Liver (tissue), 3 donors: ENCODE results near the gene NXN.

Experiments used
- EGR1 ChIP-seq, 2 donors: IDR thresholded peaks; 2 replicates each; pipeline ENCODE4 v1.6.1; 2016 to 2018; ENCODE audit warnings: antibody characterized with exemption in 2 of 2, low read depth in 2 of 2
- FOXA2 ChIP-seq: IDR thresholded peaks from 2 replicates; pipeline ENCODE4 v1.6.1; 2016; ENCODE audit warnings: antibody characterized with exemption
- GABPA ChIP-seq, 2 donors: IDR thresholded peaks in 1 of 2; conservative IDR thresholded peaks in 1 of 2; 2 replicates each; pipeline ENCODE4 v1.6.1; 2016; ENCODE audit warnings: antibody characterized with exemption in 2 of 2, mild to moderate bottlenecking in 1 of 2, moderate library complexity in 1 of 2
- JUND ChIP-seq, 2 donors: IDR thresholded peaks; 2 replicates each; pipeline ENCODE4 v1.6.1; 2016; ENCODE audit warnings: antibody characterized with exemption in 2 of 2
- NR2F2 ChIP-seq: IDR thresholded peaks from 2 replicates; pipeline ENCODE4 v1.6.1; 2016; ENCODE audit warnings: antibody characterized with exemption
- RAD21 ChIP-seq, 2 donors: IDR thresholded peaks; 2 replicates each; pipeline ENCODE4 v1.6.1; 2016; ENCODE audit warnings: antibody characterized with exemption in 2 of 2, mild to moderate bottlenecking in 2 of 2
- SP1 ChIP-seq: IDR thresholded peaks from 2 replicates; pipeline ENCODE4 v1.6.1; 2018; ENCODE audit warnings: antibody characterized with exemption, mild to moderate bottlenecking
- TAF1 ChIP-seq: conservative IDR thresholded peaks from 2 replicates; pipeline ENCODE4 v1.6.1; 2016; ENCODE audit warnings: antibody characterized with exemption, mild to moderate bottlenecking
- YY1 ChIP-seq: IDR thresholded peaks from 2 replicates; pipeline ENCODE4 v1.6.1; 2016; ENCODE audit warnings: antibody characterized with exemption, mild to moderate bottlenecking
- TF ChIP-seq, protein P1 (sequence below): fragments of 150-350 bp; IDR thresholded peaks from 2 replicates; pipeline ENCODE4 v1.5.1; 2017; ENCODE audit warnings: improper control_type of control experiment, low read depth, low read length; ENCODE audit not compliant: missing input control
- TF ChIP-seq, protein P2 (sequence below): IDR thresholded peaks from 2 replicates; pipeline ENCODE4 v1.6.1; 2016; ENCODE audit warnings: antibody characterized with exemption
- TF ChIP-seq, protein P3 (sequence below): IDR thresholded peaks from 2 replicates; pipeline ENCODE4 v1.6.1; 2016; ENCODE audit warnings: antibody characterized with exemption
- TF ChIP-seq, protein P4 (sequence below): IDR thresholded peaks from 2 replicates; pipeline ENCODE4 v1.6.1; 2016; ENCODE audit warnings: antibody characterized with exemption, mild to moderate bottlenecking
- donor health status: healthy.
- donor health status: healthy.

DNA sequence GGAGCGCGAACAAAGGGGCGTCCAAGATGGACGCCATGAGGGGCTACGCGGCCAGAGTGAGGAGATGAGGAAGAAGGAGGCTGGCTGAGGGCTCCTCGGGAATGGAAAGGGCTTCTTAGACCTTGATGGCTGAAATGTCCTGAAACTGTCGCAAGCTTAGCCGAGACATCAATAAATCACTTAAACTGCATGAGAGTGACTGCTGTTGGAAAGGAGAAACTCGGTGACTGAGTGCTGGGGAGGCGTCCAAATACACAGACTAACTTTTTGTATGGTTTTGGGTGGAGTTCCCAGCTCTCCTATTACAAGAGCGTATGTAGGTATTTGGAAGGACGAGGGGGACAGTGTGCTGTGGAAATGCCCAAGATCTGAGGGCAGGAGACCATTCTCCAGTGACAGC lies 226.2 kb downstream of the NXN start:
- TF ChIP-seq, protein P1, sequence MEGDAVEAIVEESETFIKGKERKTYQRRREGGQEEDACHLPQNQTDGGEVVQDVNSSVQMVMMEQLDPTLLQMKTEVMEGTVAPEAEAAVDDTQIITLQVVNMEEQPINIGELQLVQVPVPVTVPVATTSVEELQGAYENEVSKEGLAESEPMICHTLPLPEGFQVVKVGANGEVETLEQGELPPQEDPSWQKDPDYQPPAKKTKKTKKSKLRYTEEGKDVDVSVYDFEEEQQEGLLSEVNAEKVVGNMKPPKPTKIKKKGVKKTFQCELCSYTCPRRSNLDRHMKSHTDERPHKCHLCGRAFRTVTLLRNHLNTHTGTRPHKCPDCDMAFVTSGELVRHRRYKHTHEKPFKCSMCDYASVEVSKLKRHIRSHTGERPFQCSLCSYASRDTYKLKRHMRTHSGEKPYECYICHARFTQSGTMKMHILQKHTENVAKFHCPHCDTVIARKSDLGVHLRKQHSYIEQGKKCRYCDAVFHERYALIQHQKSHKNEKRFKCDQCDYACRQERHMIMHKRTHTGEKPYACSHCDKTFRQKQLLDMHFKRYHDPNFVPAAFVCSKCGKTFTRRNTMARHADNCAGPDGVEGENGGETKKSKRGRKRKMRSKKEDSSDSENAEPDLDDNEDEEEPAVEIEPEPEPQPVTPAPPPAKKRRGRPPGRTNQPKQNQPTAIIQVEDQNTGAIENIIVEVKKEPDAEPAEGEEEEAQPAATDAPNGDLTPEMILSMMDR = no peak
- TF ChIP-seq GABPA (IDR thresholded peaks at IDR 0.05 in 1 of 2, conservative IDR thresholded peaks at IDR 0.05 in 1 of 2) (no peak), SP1 (no peak), RAD21 (IDR thresholded peaks at IDR 0.05) (no peak), YY1 (peak; percentile 3), EGR1 (IDR thresholded peaks at IDR 0.05; ENCODE audit: low read depth in 2 of 2) (no peak), JUND (IDR thresholded peaks at IDR 0.05) (no peak), NR2F2 (no peak), FOXA2 (no peak), TAF1 (no peak)
- TF ChIP-seq, protein P2, sequence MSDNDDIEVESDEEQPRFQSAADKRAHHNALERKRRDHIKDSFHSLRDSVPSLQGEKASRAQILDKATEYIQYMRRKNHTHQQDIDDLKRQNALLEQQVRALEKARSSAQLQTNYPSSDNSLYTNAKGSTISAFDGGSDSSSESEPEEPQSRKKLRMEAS = no peak
- TF ChIP-seq, protein P3, sequence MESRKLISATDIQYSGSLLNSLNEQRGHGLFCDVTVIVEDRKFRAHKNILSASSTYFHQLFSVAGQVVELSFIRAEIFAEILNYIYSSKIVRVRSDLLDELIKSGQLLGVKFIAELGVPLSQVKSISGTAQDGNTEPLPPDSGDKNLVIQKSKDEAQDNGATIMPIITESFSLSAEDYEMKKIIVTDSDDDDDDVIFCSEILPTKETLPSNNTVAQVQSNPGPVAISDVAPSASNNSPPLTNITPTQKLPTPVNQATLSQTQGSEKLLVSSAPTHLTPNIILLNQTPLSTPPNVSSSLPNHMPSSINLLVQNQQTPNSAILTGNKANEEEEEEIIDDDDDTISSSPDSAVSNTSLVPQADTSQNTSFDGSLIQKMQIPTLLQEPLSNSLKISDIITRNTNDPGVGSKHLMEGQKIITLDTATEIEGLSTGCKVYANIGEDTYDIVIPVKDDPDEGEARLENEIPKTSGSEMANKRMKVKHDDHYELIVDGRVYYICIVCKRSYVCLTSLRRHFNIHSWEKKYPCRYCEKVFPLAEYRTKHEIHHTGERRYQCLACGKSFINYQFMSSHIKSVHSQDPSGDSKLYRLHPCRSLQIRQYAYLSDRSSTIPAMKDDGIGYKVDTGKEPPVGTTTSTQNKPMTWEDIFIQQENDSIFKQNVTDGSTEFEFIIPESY = no peak
- TF ChIP-seq, protein P4, sequence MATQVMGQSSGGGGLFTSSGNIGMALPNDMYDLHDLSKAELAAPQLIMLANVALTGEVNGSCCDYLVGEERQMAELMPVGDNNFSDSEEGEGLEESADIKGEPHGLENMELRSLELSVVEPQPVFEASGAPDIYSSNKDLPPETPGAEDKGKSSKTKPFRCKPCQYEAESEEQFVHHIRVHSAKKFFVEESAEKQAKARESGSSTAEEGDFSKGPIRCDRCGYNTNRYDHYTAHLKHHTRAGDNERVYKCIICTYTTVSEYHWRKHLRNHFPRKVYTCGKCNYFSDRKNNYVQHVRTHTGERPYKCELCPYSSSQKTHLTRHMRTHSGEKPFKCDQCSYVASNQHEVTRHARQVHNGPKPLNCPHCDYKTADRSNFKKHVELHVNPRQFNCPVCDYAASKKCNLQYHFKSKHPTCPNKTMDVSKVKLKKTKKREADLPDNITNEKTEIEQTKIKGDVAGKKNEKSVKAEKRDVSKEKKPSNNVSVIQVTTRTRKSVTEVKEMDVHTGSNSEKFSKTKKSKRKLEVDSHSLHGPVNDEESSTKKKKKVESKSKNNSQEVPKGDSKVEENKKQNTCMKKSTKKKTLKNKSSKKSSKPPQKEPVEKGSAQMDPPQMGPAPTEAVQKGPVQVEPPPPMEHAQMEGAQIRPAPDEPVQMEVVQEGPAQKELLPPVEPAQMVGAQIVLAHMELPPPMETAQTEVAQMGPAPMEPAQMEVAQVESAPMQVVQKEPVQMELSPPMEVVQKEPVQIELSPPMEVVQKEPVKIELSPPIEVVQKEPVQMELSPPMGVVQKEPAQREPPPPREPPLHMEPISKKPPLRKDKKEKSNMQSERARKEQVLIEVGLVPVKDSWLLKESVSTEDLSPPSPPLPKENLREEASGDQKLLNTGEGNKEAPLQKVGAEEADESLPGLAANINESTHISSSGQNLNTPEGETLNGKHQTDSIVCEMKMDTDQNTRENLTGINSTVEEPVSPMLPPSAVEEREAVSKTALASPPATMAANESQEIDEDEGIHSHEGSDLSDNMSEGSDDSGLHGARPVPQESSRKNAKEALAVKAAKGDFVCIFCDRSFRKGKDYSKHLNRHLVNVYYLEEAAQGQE = no peak
